HFFc6 (cell line): ENCODE data around the gene P4HTM. TPM values are rescaled to one million over a fixed set of nuclear protein-coding genes. Genes with fewer than 3 reads are reported as not detected.

Experiments
- DNase-seq: peaks from one replicate; pipeline ENCODE4 v3.0.0-alpha.2; 2018
- H3K27ac Mint-ChIP-seq: 2 replicates; pipeline ENCODE4 v1.8.0; 2020; ENCODE audit warnings: mild to moderate bottlenecking, mixed read lengths
- H3K27me3 Mint-ChIP-seq: 2 replicates; pipeline ENCODE4 v1.8.0; 2021; ENCODE audit warnings: mild to moderate bottlenecking, moderate library complexity, mixed read lengths; ENCODE audit not compliant: insufficient read depth
- H3K36me3 Mint-ChIP-seq: 2 replicates; pipeline ENCODE4 v1.8.0; 2021; ENCODE audit warnings: low read depth, mixed read lengths
- H3K4me1 Mint-ChIP-seq: 2 replicates; pipeline ENCODE4 v1.8.0; 2020; ENCODE audit warnings: low read depth, mixed read lengths
- H3K4me3 Mint-ChIP-seq: 2 replicates; pipeline ENCODE4 v1.8.0; 2020; ENCODE audit warnings: mild to moderate bottlenecking, moderate library complexity, mixed read lengths
- H3K9me3 Mint-ChIP-seq: 2 replicates; pipeline ENCODE4 v1.8.0; 2020; ENCODE audit warnings: mild to moderate bottlenecking, mixed read lengths
- total RNA-seq, 6 experiments: library from RNA; stranded (reverse); fragmentation: NEBNext Ultra II Directional; extraction: Animal tissue kit (Norgen Biotek cat#: 25700); gene quantifications; 2 replicates in 1 of 6; 3 replicates in 5 of 6; pipeline ENCODE4 v1.2.3, GENCODE V29; 2021
- TF ChIP-seq, protein P1 (sequence below): fragments of 200-600 bp; sonication (generic); IDR thresholded peaks from 2 replicates; pipeline ENCODE4 v1.5.0; 2021; ENCODE audit warnings: antibody characterized with exemption, mild to moderate bottlenecking

The P4HTM gene
- total RNA-seq, 6 experiments from 2014 or later = 29.1 to 41.4 (median 31.6) TPM

DNA sequence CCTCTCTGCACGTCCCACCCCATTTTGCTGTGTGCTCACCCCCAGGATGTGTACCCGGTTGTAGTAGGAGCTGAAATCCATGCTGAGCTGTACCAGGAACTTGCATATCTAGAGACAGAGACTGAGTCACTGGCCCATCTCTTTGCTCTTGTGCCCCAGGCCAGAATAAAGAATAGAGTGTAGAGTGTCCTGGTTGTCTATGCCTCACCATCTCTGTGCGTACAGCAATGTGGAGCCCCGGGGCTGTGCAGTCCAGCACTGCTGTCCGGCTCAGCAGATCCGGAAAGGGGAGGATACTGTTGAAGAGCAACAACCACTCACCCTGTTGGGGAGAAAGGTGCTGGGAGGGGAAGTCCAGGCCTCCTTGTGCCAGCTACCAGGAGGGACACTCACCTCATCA is 25.7 kb downstream of the P4HTM start:
- TF ChIP-seq, protein P1, sequence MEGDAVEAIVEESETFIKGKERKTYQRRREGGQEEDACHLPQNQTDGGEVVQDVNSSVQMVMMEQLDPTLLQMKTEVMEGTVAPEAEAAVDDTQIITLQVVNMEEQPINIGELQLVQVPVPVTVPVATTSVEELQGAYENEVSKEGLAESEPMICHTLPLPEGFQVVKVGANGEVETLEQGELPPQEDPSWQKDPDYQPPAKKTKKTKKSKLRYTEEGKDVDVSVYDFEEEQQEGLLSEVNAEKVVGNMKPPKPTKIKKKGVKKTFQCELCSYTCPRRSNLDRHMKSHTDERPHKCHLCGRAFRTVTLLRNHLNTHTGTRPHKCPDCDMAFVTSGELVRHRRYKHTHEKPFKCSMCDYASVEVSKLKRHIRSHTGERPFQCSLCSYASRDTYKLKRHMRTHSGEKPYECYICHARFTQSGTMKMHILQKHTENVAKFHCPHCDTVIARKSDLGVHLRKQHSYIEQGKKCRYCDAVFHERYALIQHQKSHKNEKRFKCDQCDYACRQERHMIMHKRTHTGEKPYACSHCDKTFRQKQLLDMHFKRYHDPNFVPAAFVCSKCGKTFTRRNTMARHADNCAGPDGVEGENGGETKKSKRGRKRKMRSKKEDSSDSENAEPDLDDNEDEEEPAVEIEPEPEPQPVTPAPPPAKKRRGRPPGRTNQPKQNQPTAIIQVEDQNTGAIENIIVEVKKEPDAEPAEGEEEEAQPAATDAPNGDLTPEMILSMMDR = no peak
- DNase-seq = peak; percentile 55
- peaks cover 27% of the 10 kb centered on the region; the same call in 1 of the 2 replicates for H3K4me1 Mint-ChIP-seq
- no peaks in the 10 kb centered on the region for H3K9me3 Mint-ChIP-seq
- H3K27me3 Mint-ChIP-seq = peaks cover 3% of the 10 kb centered on the region; the same call in 1 of the 2 replicates
- peak overlapping the region; percentile 15; the same call in 1 of the 2 replicates for H3K4me3 Mint-ChIP-seq
- H3K36me3 Mint-ChIP-seq = peaks cover 23% of the 10 kb centered on the region
- H3K27ac Mint-ChIP-seq = peak overlapping the region; percentile 29

GRCh38 chr3:49016414-49017228 is 26.6 kb downstream of the P4HTM start:
- no peaks in the 10 kb centered on the region for H3K9me3 Mint-ChIP-seq
- peaks cover 23% of the 10 kb centered on the region for H3K36me3 Mint-ChIP-seq
- TF ChIP-seq, protein P1 = no peak
- peak overlapping the region; percentile 15; the same call in 1 of the 2 replicates for H3K4me3 Mint-ChIP-seq
- peaks cover 5% of the 10 kb centered on the region for H3K27me3 Mint-ChIP-seq
- H3K4me1 Mint-ChIP-seq = peaks cover 27% of the 10 kb centered on the region; the same call in 1 of the 2 replicates
- no peak for DNase-seq
- H3K27ac Mint-ChIP-seq = peak overlapping the region; percentile 68; the same call in 1 of the 2 replicates

GRCh38 chr3:49017229-49017970 is 27.4 kb downstream of the P4HTM start:
- Mint-ChIP-seq H3K4me3 (peak overlapping the region; percentile 87), H3K9me3 (no peaks in the 10 kb centered on the region), H3K36me3 (peaks cover 18% of the 10 kb centered on the region), H3K4me1 (peaks cover 27% of the 10 kb centered on the region; the same call in 1 of the 2 replicates), H3K27me3 (peaks cover 5% of the 10 kb centered on the region), H3K27ac (peak overlapping the region; percentile 68)
- TF ChIP-seq, protein P1 = no peak
- DNase-seq = no peak

- Mint-ChIP-seq H3K36me3 (peaks cover 24% of the 10 kb centered on the region), H3K9me3 (no peaks in the 10 kb centered on the region), H3K4me1 (peaks cover 31% of the 10 kb centered on the region), H3K4me3 (peak within 1 kb of the TSS; percentile 87), H3K27ac (peak within 1 kb of the TSS; percentile 95), H3K27me3 (peaks cover 5% of the 10 kb centered on the region)
- peak; percentile 50 for DNase-seq
- TF ChIP-seq, protein P1 = peak; percentile 4; the same call in 1 of the 2 replicates
Observed at GRCh38 chr3:49017971-49018706, 28.1 kb downstream of the P4HTM start, which contains the start of gene DALRD3. TSS of gene DALRD3 (minus strand) at chr3:49018580. CDS start at chr3:49018564, 16 bp downstream.

GRCh38 chr3:49018707-49019006 is 28.6 kb downstream of the P4HTM start:
- Mint-ChIP-seq H3K36me3 (peaks cover 27% of the 10 kb centered on the region), H3K27me3 (peaks cover 5% of the 10 kb centered on the region), H3K4me1 (peaks cover 36% of the 10 kb centered on the region), H3K27ac (peak overlapping the region; percentile 88), H3K4me3 (peak overlapping the region; percentile 87), H3K9me3 (no peaks in the 10 kb centered on the region)
- TF ChIP-seq, protein P1 = no peak
- no peak for DNase-seq
